HEK293 (cell line): ENCODE data around the gene TMEM119.

Experiments used
- CTCF ChIA-PET: fragments of 350-600 bp; formaldehyde crosslinking; extraction: SDS; loops from one replicate; lab custom pipeline; 2021; ENCODE audit warnings: antibody characterized with exemption; lab: Yijun Ruan, JAX
- POLR2A ChIA-PET: fragments of 300-600 bp; formaldehyde crosslinking; extraction: SDS; loops from one replicate; lab custom pipeline; 2020; ENCODE audit warnings: antibody characterized with exemption, inconsistent platforms; lab: Yijun Ruan, JAX
- H3K27ac ChIP-seq: fragments of 200-500 bp; sonication (Bioruptor generic); 2 replicates; pipeline ENCODE4 v1.5.1; 2014; ENCODE audit warnings: low read depth, low read length, control low read depth, inconsistent platforms; ENCODE audit errors: extremely low read depth
- H3K36me3 ChIP-seq, 2 experiments: fragments of 200-500 bp in 1 of 2; sonication (Bioruptor generic) in 1 of 2; 1 replicate in 1 of 2; 2 replicates in 1 of 2; pipeline ENCODE4 v1.5.1; 2014 to 2017; ENCODE audit warnings: inconsistent platforms in 2 of 2, low read length in 2 of 2; ENCODE audit not compliant: control insufficient read depth in 2 of 2, insufficient read depth in 1 of 2
- H3K4me1 ChIP-seq: fragments of 200-500 bp; sonication (Bioruptor generic); 2 replicates; pipeline ENCODE4 v1.5.1; 2014; ENCODE audit warnings: mild to moderate bottlenecking, low read length, inconsistent platforms; ENCODE audit not compliant: control insufficient read depth, insufficient read depth
- H3K4me3 ChIP-seq: 2 replicates; pipeline ENCODE4 v1.5.1; 2011; ENCODE audit warnings: low read depth, mild to moderate bottlenecking, control low read depth, low read length, moderate library complexity
- H3K9me3 ChIP-seq: fragments of 200-500 bp; sonication (Bioruptor generic); 2 replicates; pipeline ENCODE4 v1.5.1; 2014; ENCODE audit warnings: low read depth, low read length, inconsistent platforms; ENCODE audit not compliant: control insufficient read depth, insufficient read depth
- EGR2 ChIP-seq: fragments of 450-650 bp; formaldehyde crosslinking; IDR thresholded peaks from 2 replicates; pipeline ENCODE4 v1.5.1; 2016; ENCODE audit warnings: low read depth, missing biosample characterization, missing genetic modification characterization
- IKZF3 ChIP-seq: fragments of 450-650 bp; IDR thresholded peaks from 2 replicates; pipeline ENCODE4 v1.5.0; 2018; ENCODE audit warnings: missing biosample characterization, mild to moderate bottlenecking, missing genetic modification characterization, moderate library complexity
- TCF7L2 ChIP-seq: IDR thresholded peaks from 2 replicates; pipeline ENCODE4 v1.6.1; 2011; ENCODE audit warnings: low read depth, mild to moderate bottlenecking, inconsistent platforms, low read length, moderate library complexity, borderline replicate concordance
- ZNF174 ChIP-seq: fragments of 450-650 bp; formaldehyde crosslinking; IDR thresholded peaks from 2 replicates; pipeline ENCODE4 v1.5.0; 2017; ENCODE audit warnings: missing biosample characterization, mild to moderate bottlenecking, missing genetic modification characterization
- ZNF19 ChIP-seq: fragments of 450-650 bp; formaldehyde crosslinking; IDR thresholded peaks from 2 replicates; pipeline ENCODE4; 2016; ENCODE audit warnings: missing biosample characterization, missing genetic modification characterization, low read depth
- ZNF426 ChIP-seq: fragments of 450-650 bp; formaldehyde crosslinking; IDR thresholded peaks from 2 replicates; pipeline ENCODE4 v1.5.1; 2017; ENCODE audit warnings: missing biosample characterization, missing genetic modification characterization, mild to moderate bottlenecking, inconsistent platforms, moderate library complexity
- ZNF501 ChIP-seq: fragments of 450-650 bp; formaldehyde crosslinking; IDR thresholded peaks from 2 replicates; pipeline ENCODE4 v1.5.1; 2016; ENCODE audit warnings: missing biosample characterization, missing genetic modification characterization
- ZNF664 ChIP-seq: fragments of 450-650 bp; formaldehyde crosslinking; IDR thresholded peaks from 2 replicates; pipeline ENCODE4 v1.5.1; 2016; ENCODE audit warnings: missing biosample characterization, missing genetic modification characterization
- ZNF707 ChIP-seq: fragments of 450-650 bp; formaldehyde crosslinking; IDR thresholded peaks from 2 replicates; pipeline ENCODE4 v1.5.1; 2016; ENCODE audit warnings: missing biosample characterization, missing genetic modification characterization
- ZNF843 ChIP-seq: fragments of 450-650 bp; formaldehyde crosslinking; IDR thresholded peaks from 2 replicates; pipeline ENCODE4 v1.5.1; 2016; ENCODE audit warnings: missing biosample characterization, missing genetic modification characterization
- ZSCAN30 ChIP-seq: fragments of 450-650 bp; IDR thresholded peaks from 2 replicates; pipeline ENCODE4 v1.5.1; 2018; ENCODE audit warnings: missing biosample characterization, mild to moderate bottlenecking, missing genetic modification characterization, moderate library complexity
- TF ChIP-seq, protein P1 (sequence below): fragments of 450-650 bp; IDR thresholded peaks from 2 replicates; pipeline ENCODE4 v1.5.1; 2018; ENCODE audit warnings: missing biosample characterization, missing genetic modification characterization
- TF ChIP-seq, protein P2 (sequence below): fragments of 450-650 bp; formaldehyde crosslinking; optimal IDR thresholded peaks from 2 replicates; pipeline ENCODE3; 2016; ENCODE audit warnings: missing biosample characterization, mild to moderate bottlenecking, missing genetic modification characterization
- TF ChIP-seq, protein P3 (sequence below): fragments of 450-650 bp; formaldehyde crosslinking; IDR thresholded peaks from 2 replicates; pipeline ENCODE4 v1.5.1; 2016; ENCODE audit warnings: missing biosample characterization, missing genetic modification characterization, borderline replicate concordance
- TF ChIP-seq, protein P4 (sequence below): fragments of 450-650 bp; formaldehyde crosslinking; IDR thresholded peaks from 2 replicates; pipeline ENCODE4 v1.5.1; 2016; ENCODE audit warnings: missing biosample characterization, missing genetic modification characterization, borderline replicate concordance
- TF ChIP-seq, protein P5 (sequence below): fragments of 450-650 bp; formaldehyde crosslinking; IDR thresholded peaks from 2 replicates; pipeline ENCODE4 v1.5.1; 2016; ENCODE audit warnings: missing biosample characterization, missing genetic modification characterization

TMEM119 gene

DNA sequence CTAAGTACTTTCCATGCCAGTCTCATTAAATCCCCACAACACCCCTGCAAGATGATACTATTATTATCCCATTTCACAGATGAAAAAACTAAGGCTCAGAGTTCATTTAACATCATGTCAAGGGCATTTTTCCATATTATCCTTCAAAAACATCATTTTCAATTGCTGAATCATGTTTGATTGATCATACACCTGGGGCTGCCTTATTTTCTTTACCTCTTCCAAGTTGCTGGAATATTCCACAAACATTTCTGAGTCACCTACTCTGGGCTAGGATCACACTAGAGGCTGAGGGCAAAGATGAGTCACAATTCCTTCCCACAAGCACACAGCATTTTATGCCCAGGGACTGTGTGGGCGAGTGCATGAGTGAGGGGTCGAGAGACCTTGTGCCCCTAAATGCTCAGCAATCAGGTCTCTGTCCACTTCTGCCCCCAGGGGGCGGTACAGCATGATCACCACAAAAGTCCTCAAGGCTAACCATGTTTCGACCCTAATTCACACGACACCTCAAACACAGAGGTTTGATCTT is 14.1 kb upstream of the TMEM119 start (continued):
- TF ChIP-seq, protein P1, sequence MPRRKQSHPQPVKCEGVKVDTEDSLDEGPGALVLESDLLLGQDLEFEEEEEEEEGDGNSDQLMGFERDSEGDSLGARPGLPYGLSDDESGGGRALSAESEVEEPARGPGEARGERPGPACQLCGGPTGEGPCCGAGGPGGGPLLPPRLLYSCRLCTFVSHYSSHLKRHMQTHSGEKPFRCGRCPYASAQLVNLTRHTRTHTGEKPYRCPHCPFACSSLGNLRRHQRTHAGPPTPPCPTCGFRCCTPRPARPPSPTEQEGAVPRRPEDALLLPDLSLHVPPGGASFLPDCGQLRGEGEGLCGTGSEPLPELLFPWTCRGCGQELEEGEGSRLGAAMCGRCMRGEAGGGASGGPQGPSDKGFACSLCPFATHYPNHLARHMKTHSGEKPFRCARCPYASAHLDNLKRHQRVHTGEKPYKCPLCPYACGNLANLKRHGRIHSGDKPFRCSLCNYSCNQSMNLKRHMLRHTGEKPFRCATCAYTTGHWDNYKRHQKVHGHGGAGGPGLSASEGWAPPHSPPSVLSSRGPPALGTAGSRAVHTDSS (tag by site-specific recombination): no peak
- TF ChIP-seq ZNF19 (no peak), ZNF707 (no peak), ZNF501 (tag by site-specific recombination) (no peak), ZNF664 (tag by site-specific recombination) (0 out of 2 replicates have a peak, but pooled peaks have one; percentile 23), IKZF3 (tag by site-specific recombination) (no peak), ZNF843 (tag by site-specific recombination) (no peak)
- TF ChIP-seq, protein P2, sequence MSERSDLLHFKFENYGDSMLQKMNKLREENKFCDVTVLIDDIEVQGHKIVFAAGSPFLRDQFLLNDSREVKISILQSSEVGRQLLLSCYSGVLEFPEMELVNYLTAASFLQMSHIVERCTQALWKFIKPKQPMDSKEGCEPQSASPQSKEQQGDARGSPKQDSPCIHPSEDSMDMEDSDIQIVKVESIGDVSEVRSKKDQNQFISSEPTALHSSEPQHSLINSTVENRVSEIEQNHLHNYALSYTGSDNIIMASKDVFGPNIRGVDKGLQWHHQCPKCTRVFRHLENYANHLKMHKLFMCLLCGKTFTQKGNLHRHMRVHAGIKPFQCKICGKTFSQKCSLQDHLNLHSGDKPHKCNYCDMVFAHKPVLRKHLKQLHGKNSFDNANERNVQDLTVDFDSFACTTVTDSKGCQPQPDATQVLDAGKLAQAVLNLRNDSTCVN: no peak

DNA sequence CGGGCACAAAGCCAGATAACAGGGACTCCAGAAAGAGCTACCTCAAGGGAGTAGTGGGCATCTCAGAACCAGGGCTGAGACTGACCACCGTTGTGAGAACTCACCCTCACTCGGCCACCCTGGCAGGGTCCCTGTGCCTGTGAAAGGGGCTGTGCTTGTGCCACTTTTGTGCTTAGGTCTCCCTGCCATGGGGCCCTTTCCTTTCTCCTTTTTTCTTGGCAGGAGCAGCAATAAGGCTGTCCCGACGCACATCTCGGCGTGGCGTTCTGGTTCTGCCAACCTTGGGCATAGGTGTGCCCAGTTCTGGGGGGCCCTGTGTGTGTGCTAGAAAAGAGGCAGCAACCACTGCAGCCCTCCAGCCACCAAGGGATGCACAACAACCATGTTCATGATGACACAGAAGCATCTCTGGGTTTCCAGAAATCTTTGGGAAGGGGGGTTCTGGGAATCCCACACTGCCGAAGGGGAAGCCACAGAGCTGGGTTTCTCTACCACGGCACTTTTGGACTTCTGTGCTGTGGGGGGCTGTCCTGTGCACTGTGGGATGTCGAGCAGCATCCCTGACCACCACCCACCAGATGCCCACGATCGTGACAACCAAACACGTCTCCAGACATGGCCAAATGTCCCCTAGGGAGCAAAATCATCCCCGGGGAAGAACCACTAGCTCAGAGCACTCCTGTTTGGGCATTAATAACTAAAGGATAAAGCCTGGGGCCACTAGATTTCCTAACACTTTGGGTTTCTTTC is 13.1 kb upstream of the TMEM119 start:
- Histone ChIP-seq H3K36me3 (no peaks in the 10 kb centered on the region), H3K9me3 (no peaks in the 10 kb centered on the region), H3K4me1 (no peaks in the 10 kb centered on the region), H3K4me3 (no peak overlapping the region), H3K27ac (no peak overlapping the region)
- ChIA-PET CTCF (interaction anchor here (0.6 to 2.7 kb wide), 5 partner anchors 16 to 192 kb away, joined by 3 to 8 read pairs (median 3); no protein-coding TSS in a partner anchor), POLR2A (no interaction called here)
- no peak for TF ChIP-seq TCF7L2
- TF ChIP-seq, protein P3, sequence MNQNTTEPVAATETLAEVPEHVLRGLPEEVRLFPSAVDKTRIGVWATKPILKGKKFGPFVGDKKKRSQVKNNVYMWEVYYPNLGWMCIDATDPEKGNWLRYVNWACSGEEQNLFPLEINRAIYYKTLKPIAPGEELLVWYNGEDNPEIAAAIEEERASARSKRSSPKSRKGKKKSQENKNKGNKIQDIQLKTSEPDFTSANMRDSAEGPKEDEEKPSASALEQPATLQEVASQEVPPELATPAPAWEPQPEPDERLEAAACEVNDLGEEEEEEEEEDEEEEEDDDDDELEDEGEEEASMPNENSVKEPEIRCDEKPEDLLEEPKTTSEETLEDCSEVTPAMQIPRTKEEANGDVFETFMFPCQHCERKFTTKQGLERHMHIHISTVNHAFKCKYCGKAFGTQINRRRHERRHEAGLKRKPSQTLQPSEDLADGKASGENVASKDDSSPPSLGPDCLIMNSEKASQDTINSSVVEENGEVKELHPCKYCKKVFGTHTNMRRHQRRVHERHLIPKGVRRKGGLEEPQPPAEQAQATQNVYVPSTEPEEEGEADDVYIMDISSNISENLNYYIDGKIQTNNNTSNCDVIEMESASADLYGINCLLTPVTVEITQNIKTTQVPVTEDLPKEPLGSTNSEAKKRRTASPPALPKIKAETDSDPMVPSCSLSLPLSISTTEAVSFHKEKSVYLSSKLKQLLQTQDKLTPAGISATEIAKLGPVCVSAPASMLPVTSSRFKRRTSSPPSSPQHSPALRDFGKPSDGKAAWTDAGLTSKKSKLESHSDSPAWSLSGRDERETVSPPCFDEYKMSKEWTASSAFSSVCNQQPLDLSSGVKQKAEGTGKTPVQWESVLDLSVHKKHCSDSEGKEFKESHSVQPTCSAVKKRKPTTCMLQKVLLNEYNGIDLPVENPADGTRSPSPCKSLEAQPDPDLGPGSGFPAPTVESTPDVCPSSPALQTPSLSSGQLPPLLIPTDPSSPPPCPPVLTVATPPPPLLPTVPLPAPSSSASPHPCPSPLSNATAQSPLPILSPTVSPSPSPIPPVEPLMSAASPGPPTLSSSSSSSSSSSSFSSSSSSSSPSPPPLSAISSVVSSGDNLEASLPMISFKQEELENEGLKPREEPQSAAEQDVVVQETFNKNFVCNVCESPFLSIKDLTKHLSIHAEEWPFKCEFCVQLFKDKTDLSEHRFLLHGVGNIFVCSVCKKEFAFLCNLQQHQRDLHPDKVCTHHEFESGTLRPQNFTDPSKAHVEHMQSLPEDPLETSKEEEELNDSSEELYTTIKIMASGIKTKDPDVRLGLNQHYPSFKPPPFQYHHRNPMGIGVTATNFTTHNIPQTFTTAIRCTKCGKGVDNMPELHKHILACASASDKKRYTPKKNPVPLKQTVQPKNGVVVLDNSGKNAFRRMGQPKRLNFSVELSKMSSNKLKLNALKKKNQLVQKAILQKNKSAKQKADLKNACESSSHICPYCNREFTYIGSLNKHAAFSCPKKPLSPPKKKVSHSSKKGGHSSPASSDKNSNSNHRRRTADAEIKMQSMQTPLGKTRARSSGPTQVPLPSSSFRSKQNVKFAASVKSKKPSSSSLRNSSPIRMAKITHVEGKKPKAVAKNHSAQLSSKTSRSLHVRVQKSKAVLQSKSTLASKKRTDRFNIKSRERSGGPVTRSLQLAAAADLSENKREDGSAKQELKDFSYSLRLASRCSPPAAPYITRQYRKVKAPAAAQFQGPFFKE (tag by site-specific recombination): no peak
- TF ChIP-seq, protein P1 (tag by site-specific recombination): no peak
- TF ChIP-seq EGR2 (tag by site-specific recombination): no peak
- TF ChIP-seq, protein P4, sequence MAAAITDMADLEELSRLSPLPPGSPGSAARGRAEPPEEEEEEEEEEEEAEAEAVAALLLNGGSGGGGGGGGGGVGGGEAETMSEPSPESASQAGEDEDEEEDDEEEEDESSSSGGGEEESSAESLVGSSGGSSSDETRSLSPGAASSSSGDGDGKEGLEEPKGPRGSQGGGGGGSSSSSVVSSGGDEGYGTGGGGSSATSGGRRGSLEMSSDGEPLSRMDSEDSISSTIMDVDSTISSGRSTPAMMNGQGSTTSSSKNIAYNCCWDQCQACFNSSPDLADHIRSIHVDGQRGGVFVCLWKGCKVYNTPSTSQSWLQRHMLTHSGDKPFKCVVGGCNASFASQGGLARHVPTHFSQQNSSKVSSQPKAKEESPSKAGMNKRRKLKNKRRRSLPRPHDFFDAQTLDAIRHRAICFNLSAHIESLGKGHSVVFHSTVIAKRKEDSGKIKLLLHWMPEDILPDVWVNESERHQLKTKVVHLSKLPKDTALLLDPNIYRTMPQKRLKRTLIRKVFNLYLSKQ (tag by site-specific recombination): no peak
- no peak for TF ChIP-seq ZNF174
- TF ChIP-seq ZSCAN30 (tag by site-specific recombination): no peak
- TF ChIP-seq, protein P5, sequence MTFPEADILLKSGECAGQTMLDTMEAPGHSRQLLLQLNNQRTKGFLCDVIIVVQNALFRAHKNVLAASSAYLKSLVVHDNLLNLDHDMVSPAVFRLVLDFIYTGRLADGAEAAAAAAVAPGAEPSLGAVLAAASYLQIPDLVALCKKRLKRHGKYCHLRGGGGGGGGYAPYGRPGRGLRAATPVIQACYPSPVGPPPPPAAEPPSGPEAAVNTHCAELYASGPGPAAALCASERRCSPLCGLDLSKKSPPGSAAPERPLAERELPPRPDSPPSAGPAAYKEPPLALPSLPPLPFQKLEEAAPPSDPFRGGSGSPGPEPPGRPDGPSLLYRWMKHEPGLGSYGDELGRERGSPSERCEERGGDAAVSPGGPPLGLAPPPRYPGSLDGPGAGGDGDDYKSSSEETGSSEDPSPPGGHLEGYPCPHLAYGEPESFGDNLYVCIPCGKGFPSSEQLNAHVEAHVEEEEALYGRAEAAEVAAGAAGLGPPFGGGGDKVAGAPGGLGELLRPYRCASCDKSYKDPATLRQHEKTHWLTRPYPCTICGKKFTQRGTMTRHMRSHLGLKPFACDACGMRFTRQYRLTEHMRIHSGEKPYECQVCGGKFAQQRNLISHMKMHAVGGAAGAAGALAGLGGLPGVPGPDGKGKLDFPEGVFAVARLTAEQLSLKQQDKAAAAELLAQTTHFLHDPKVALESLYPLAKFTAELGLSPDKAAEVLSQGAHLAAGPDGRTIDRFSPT (tag by site-specific recombination): no peak
- no peak for TF ChIP-seq ZNF426
